OCI-LY7 (cell line): ENCODE data around the gene CDC123. TPM values are rescaled to one million over a fixed set of nuclear protein-coding genes. Genes with fewer than 3 reads are reported as not detected.

Experiments used
- Bru-seq: library from RNA; stranded (reverse); fragments of 400-500 nt; gene quantifications from one replicate; lab custom pipeline; 2021; lab: Mats Ljungman, UMichigan
- BruChase-seq, 2 experiments: library from RNA; stranded (reverse); fragments of 400-500 nt; gene quantifications; one replicate each; lab custom pipeline; 2021; lab: Mats Ljungman, UMichigan
- BruUV-seq: library from RNA; stranded (reverse); fragments of 400-500 nt; replicated peaks from 2 replicates; lab custom pipeline; 2021; lab: Mats Ljungman, UMichigan
- CTCF ChIA-PET: fragments of 300-600 bp; sonication (Branson Sonifier 250); formaldehyde crosslinking; loops from one replicate; lab custom pipeline; 2022; ENCODE audit warnings: antibody characterized with exemption; ENCODE audit not compliant: unreplicated experiment; lab: Charles Lee
- POLR2A ChIA-PET: fragments of 300-600 bp; sonication (Branson Sonifier 250); formaldehyde crosslinking; loops from one replicate; lab custom pipeline; 2022; ENCODE audit warnings: antibody characterized with exemption; lab: Charles Lee
- DNase-seq: peaks from one replicate; pipeline ENCODE4 v3.0.0-alpha.2; 2015; ENCODE audit warnings: low spot score
- H2AFZ ChIP-seq: fragments of 200-600 bp; sonication (generic), shearing (Covaris generic); 2 replicates; pipeline ENCODE4 v1.6.1; 2014; ENCODE audit warnings: mild to moderate bottlenecking, antibody characterized with exemption, low read length, moderate library complexity
- H3K27ac ChIP-seq: fragments of 200-600 bp; sonication (generic); 2 replicates; pipeline ENCODE4 v1.5.1; 2014; ENCODE audit warnings: mixed run types, low read depth, mild to moderate bottlenecking, moderate library complexity, low read length, inconsistent platforms; ENCODE audit not compliant: poor library complexity, severe bottlenecking
- H3K36me3 ChIP-seq: fragments of 200-600 bp; sonication (generic); 2 replicates; pipeline ENCODE4 v1.6.1; 2014; ENCODE audit warnings: mild to moderate bottlenecking, antibody characterized with exemption, low read length, moderate library complexity, mixed read lengths; ENCODE audit not compliant: insufficient read depth
- H3K4me1 ChIP-seq: fragments of 200-600 bp; sonication (generic); 2 replicates; pipeline ENCODE4 v1.5.1; 2014; ENCODE audit warnings: mild to moderate bottlenecking, low read length; ENCODE audit not compliant: insufficient read depth, poor library complexity, severe bottlenecking
- H3K4me2 ChIP-seq: fragments of 200-600 bp; sonication (generic); 2 replicates; pipeline ENCODE4 v1.6.1; 2014; ENCODE audit warnings: mild to moderate bottlenecking, low read length
- H3K4me3 ChIP-seq: fragments of 200-600 bp; sonication (generic); 2 replicates; pipeline ENCODE4 v1.5.1; 2014; ENCODE audit warnings: mild to moderate bottlenecking, low read depth, low read length; ENCODE audit not compliant: poor library complexity, severe bottlenecking
- H3K79me2 ChIP-seq: fragments of 200-600 bp; sonication (generic); 2 replicates; pipeline ENCODE4 v1.6.1; 2016; ENCODE audit warnings: low read depth, mild to moderate bottlenecking, low read length, moderate library complexity, mixed read lengths; ENCODE audit not compliant: insufficient read depth
- H3K9me2 ChIP-seq: fragments of 200-600 bp; sonication (generic); 2 replicates; pipeline ENCODE4 v1.6.1; 2016; ENCODE audit warnings: mild to moderate bottlenecking, low read length, mixed read lengths; ENCODE audit not compliant: insufficient read depth
- H3K9me3 ChIP-seq: fragments of 200-600 bp; sonication (generic); 2 replicates; pipeline ENCODE4 v1.6.1; 2014; ENCODE audit warnings: mild to moderate bottlenecking, mixed run types, low read length, mixed read lengths
- H4K20me1 ChIP-seq: fragments of 200-600 bp; sonication (generic); 2 replicates; pipeline ENCODE4 v1.6.1; 2014; ENCODE audit warnings: mild to moderate bottlenecking, antibody characterized with exemption, low read length, moderate library complexity, mixed read lengths; ENCODE audit not compliant: insufficient read depth
- CTCF ChIP-seq: fragments of 200-600 bp; sonication (generic); conservative IDR thresholded peaks from 2 replicates; pipeline ENCODE4 v1.5.1; 2014; ENCODE audit warnings: mild to moderate bottlenecking, antibody characterized with exemption, low read length, moderate library complexity, mixed read lengths
- EZH2phosphoT487 ChIP-seq: fragments of 200-600 bp; sonication (generic); IDR thresholded peaks from 2 replicates; pipeline ENCODE4 v1.6.1; 2018; ENCODE audit warnings: low read depth, borderline replicate concordance, mild to moderate bottlenecking, mixed run types, antibody characterized with exemption, low read length, moderate library complexity, mixed read lengths
- intact Hi-C: fragments of 100-400 bp; cut with micrococcal nuclease; formaldehyde crosslinking; loops from one replicate; pipeline ENCODE4 v1.10.0; 2022; ENCODE audit not compliant: unreplicated experiment
- long read RNA-seq: library from polyadenylated mRNA; stranded (forward); transcript quantifications from one replicate; pipeline ENCODE4 v2.0.0, GENCODE V29; 2022
- total RNA-seq, 2 experiments: library from RNA; depleted of rRNA in 1 of 2; stranded (reverse); fragments of >200 nt in 1 of 2; shearing (Covaris generic) in 1 of 2; gene quantifications; 2 replicates each; pipeline ENCODE4 v1.2.3, GENCODE V29; 2014 to 2022

Gene CDC123
- 138 and 168 TPM in 2 replicates for total RNA-seq (2014; rRNA removed; shearing (Covaris generic))
- total RNA-seq (2022), result 128 and 135 TPM in 2 replicates
- percentile 91 among the genes with signal in this experiment for Bru-seq, nascent RNA
- percentile 88 among the genes with signal in this experiment for BruChase-seq, experiment 1, labeled RNA remaining after a 6-hour chase
- percentile 84 among the genes with signal in this experiment for BruChase-seq, experiment 2, labeled RNA remaining after a 2-hour chase
- long read RNA-seq, transcript CDC123-201 (13 exons, 1,542 nt), result major isoform, 292 of 332 reads
- long read RNA-seq, partial matches to known transcripts, result 9 of 332 reads
- long read RNA-seq, other reads (novel, unspliced or antisense), result 30 of 332 reads

- H3K27ac ChIP-seq, result peak within 1 kb of the TSS; percentile 88
- POLR2A ChIA-PET, result interaction anchor here (0.7 to 2.0 kb wide), 9 partner anchors 9 to 207 kb away, joined by 3 to 10 read pairs (median 4); no protein-coding TSS in a partner anchor
- H3K9me2 ChIP-seq, result no peaks in the 10 kb centered on the region
- H3K4me2 ChIP-seq, result peak within 1 kb of the TSS; percentile 96
- H3K36me3 ChIP-seq, result peaks cover 50% of the 10 kb centered on the region
- no TSS peak for BruUV-seq
- intact Hi-C loops, result loop anchor here (1.0 to 10.0 kb wide), 6 partner anchors 66 to 1149 kb away; partner anchors contain the start of genes SEPHS1 and UPF2
- H3K9me3 ChIP-seq, result no peaks in the 10 kb centered on the region
- H3K79me2 ChIP-seq, result peaks cover 90% of the 10 kb centered on the region
- DNase-seq, result peak; percentile 93
- peak within 1 kb of the TSS; percentile 97 for H3K4me3 ChIP-seq
- H3K4me1 ChIP-seq, result peaks cover 38% of the 10 kb centered on the region
- peaks cover 22% of the 10 kb centered on the region; the same call in 1 of the 2 replicates for H4K20me1 ChIP-seq
- TF ChIP-seq EZH2phosphoT487 (no peak), CTCF (no peak)
- CTCF ChIA-PET, result interaction anchor here (1.4 kb wide), 1 partner anchor 19 kb away, joined by 3 read pairs; no protein-coding TSS in a partner anchor
- peak within 1 kb of the TSS; percentile 80 for H2AFZ ChIP-seq
Measured at GRCh38 chr10:12195603-12196506, at the start of gene CDC123, which contains the start of gene NUDT5. TSS of gene CDC123 (plus strand) at chr10:12196188. CDS start at chr10:12196246, 58 bp downstream. TSS of gene NUDT5 (minus strand) at chr10:12195891. CDS start at chr10:12186291, 9,600 bp downstream.

- Histone ChIP-seq H3K9me2 (no peaks in the 10 kb centered on the region), H3K27ac (no peak overlapping the region), H3K9me3 (no peaks in the 10 kb centered on the region), H3K4me2 (no peak overlapping the region), H3K36me3 (peaks cover 16% of the 10 kb centered on the region), H3K4me3 (no peak overlapping the region), H3K79me2 (no peaks in the 10 kb centered on the region), H2AFZ (no peak overlapping the region), H3K4me1 (no peaks in the 10 kb centered on the region), H4K20me1 (no peaks in the 10 kb centered on the region)
- no peak for DNase-seq
- TF ChIP-seq EZH2phosphoT487, result no peak
- TF ChIP-seq CTCF, result no peak
- CTCF ChIA-PET, result no interaction called here
- no TSS peak for BruUV-seq
- intact Hi-C loops, result no loop called here
- POLR2A ChIA-PET, result interaction anchor here (0.8 kb wide), 1 partner anchor 22 kb away, joined by 3 read pairs; no protein-coding TSS in a partner anchor
Measured at GRCh38 chr10:12150163-12150562, 45.8 kb upstream of the CDC123 start.
